Measurements from ENCODE around the gene RPP40.
"Not testable (repeated sequence)": the region's sequence is repeated elsewhere in the genome, so short reads cannot be mapped to it uniquely, and the experiment has no call there.

RPP40 gene

DNA sequence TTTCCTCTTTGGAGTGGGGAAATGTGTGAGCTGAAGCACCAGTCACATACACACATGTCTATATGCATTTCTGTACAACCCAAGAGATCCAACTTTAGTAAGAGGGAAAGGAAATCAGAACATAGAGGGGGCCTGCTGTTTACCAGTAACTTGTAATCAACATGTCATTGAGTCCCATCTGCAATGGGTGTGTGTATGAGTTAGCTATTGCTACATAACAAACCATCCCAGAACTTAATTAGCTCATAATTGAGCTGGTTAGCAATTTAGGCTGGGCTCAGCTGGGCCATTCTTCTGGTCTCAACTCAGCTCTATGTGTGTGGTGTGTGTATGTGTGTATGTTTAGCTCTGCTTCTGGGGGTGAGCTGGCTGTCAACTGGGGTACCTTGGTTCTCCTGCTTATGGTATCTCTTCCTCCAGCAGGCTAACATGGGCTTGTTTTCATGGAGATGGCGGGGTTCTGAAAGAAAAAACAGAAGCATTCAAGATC, 10.3 kb upstream of the RPP40 start:
- no peak for DNase-seq (ENCODE audit: low spot score)

DNA sequence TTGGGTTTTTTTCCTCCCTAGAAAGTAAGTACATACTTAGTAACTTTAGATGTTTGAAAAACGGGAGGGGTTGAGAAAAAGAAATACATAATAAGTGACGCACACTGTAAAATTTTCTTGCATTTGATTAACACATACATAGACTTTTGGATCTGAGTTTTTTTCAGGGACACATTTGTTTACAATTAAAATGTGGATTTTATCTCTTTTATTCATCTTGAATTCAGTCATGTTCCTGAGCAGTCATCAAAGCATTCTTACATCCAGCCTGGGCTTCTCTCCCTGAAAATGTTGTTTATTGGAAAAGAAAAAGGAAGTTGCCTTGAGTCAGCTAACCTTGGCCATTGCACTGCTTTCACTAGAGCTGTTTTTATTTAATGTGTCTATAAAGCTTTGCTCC, 8.7 kb upstream of the RPP40 start:
- DNase-seq (ENCODE audit: low spot score): no peak

DNA sequence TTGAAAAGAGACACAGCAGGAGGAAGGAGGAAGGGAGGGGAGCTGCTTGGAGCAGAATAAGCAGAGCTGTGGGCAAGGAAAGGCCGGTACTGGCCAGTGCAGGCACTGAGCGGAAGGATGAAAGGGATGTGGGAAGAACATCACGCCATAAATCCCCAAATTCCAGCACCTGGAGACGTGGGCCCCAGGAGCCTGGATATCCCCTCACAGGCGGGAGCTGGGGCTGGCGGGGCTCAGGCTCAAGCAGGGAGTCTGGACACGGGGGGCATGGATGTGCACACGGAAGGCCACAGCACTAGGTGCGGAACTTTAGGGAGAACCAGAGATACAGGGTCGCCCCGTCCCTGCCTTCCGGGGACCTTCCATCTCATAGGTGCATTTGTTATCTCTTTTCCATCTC, 7.5 kb upstream of the RPP40 start:
- DNase-seq (ENCODE audit: low spot score): no peak

DNA sequence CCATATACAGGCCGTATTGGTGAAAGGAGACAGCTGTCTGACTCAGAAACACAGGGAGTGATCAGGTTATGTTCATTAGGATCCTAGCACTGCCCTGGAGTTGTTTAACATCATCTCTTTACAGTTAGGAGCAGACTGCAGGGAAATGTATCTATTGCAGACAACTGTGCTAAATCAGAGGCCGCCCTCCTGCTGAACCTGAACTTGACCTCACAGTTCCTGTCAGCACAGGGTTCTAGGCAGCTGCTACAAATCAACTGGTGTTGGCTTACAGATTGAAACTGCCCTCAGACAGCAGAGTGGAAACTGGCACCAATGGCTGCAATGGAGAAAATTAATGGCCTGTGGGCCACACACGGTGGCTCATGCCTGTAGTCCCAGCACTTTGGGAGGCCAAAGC, 3.7 kb upstream of the RPP40 start:
- no peak for DNase-seq (ENCODE audit: low spot score)

DNA sequence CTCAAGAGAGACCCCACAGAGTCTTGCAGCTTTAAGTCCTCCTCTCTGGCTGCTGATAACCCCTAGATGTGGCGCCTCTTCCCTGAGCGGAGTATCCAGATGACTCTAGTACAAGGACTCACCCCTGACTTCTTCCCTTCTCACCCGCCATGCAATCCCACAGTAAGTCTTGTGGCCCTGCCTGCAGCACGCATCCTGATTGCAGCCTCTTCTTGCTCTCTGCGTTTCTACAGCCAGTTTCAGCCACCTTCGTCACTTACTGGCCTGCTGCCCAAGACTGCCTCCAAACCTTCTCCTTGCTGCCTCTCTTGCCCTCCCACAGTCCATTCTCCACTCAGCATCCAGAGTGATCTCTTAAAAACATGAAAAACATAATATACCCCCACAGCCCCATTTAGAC, 2.4 kb upstream of the RPP40 start:
- no peak for DNase-seq (ENCODE audit: low spot score)

DNA sequence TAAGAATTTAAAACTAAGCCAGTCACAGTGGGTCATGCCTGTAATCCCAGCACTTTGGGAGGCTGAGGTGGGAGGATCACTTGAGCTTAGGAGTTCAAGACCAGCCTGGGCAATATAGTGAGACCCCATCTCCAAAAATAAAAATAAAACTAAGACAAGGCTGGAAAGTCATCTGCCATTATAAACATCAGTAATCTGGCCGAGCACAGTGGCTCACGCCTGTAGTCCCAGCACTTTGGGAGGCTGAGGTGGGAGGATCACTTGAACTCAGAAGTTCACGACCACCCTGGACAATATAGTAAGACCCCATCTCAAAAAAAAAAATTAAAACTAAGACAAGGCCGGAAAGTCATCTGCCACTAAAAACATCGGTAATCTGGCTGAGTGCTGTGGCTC, 1.2 kb upstream of the RPP40 start:
- not testable (repeated sequence) for DNase-seq (ENCODE audit: low spot score)

DNA sequence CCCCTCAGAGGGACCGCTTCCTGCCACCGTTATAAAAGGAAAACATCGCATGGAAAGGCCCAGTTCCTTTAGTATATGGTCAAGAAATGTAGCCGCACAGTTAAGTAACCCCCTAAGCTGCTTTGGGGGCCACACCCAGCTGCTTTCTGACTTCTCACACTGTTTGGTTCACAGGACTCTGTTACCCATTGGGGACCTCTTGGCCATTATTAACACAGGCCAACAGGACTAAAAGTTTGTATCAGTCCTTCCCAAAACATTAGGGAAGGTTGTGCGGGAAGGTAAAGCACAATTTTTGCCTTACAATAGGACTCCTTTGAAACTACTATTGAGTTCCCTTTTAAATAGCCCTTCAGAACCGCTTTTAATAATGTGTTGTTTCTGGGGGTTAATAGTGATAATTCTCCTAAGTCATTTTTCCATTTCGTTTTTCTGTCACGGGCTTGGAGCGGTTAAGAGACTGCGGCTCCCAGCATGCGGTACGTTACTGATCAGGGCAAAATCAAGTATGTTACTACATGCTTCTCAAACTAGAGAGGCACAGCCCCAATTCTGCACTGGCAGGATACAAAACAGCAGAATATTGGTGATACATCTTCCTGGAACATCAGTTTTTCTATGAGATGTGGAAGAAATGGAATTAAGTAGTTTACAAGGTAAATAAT, 668 bp upstream of the RPP40 start:
- no peak for DNase-seq (ENCODE audit: low spot score)

DNA sequence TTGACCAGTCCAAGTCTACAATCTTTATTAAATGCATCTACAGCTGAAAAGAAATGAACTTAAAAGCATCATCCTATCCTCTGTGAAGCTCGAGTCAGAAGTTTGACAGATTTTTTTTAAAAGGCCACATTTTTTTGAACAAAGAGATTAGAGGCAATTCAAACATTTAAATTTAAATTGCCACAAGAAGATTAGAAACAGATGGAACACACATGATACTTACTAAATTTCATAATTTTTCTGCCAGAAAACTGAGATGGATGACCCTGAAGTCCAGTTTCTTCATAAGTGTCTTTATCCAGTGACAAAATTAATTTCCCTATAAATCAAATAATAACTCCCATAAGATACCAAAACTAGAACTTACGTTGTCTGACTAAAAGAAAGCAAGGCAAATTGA, 4.3 kb downstream of the RPP40 start:
- DNase-seq (ENCODE audit: low spot score): no peak

DNA sequence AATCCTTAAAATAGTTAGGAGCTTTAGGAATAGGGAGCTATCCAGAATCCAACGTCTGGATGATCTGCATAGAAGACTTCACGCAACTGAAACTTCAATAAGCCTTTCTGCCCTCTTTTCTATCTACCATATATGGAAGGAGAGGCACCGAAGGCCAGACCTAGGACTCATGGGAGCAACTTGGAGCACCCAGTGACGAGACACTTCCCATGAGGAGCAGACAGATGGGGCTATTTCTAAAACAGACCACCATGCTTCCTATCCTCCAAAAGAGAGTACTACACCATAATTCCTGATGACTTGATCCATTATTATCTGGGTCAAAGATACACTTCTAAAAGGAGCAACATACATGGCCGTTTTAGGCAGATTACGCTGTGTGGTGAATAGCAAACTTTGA, 6.0 kb downstream of the RPP40 start:
- DNase-seq (ENCODE audit: low spot score): no peak

DNA sequence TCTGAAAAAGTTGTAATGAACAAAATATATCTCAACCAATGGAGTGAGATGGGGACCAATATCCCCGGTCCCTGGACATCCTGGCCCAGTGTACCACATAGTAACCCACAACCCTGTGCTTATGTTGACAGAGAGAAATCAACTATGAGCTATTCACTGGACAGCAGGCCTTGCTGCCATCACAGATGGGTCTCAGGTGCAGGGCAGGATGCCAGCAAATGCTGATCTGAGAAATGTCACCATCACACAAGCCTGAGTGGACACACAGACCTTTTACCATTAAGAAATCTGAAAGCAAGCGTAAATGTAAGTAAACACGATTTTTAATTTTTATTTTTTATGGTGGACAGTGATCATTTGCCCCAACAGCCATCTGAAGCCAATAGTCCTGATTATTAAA, 9.1 kb downstream of the RPP40 start:
- no peak for DNase-seq (ENCODE audit: low spot score)

DNA sequence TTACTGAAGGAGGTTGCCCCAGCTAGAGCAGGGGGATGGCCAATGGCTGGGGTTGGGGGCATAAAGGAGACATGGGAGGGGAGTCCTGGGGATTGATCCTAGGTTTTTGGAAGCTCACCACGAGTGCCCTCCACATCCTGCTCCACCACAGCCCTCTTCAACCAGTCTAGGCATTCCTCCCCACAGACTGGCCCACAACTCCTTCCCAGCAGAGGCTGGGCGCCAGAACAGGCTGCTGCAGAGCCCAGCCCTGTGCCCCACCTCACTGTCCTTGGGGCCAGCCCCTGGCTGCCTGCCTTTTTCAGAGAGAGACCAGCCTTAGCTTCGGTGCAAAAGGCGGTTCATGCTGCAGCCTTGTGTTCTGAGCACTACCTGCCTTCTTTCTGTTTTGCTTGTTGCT, 16.4 kb downstream of the RPP40 start:
- no peak for DNase-seq (ENCODE audit: low spot score)

DNA sequence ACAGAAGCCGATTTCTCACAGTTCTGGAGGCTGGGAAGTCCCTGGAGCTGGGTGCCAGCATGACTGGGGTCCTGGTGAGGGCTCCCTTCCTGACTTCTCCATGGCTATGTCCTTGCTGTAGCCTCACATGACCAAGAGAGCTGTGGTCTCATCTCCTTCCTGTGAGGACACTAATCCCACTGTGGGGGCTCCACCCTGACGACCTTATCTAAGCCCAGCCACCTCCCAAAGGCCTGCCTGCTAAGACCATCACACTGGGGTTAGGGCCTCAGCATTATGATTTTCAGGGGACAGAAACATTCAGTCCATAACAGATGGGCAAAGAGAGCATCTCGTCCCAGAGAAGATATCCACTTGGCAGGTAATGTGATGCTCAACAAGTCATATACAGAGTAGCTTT, 16.8 kb downstream of the RPP40 start:
- no peak for DNase-seq (ENCODE audit: low spot score)

DNA sequence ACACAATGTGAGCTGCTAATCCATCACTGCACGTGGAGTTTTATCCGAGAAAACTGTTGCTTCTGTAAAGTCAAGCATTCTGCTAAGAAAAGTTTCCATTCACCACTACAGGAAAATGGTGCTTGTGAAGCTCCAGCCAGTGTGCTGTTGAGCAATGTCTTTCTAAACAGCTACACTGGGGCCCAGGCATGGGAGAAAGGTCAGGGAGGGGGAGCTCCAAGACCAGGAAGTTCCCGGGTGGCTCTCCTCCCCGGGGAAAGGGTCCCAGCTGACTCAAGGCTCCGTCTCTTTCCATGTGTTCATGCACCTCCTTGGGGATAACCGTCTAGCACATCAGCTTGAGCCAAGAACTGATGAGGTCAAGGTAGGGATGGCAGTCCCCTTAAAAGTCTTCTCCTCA, 20.5 kb downstream of the RPP40 start:
- no peak for DNase-seq (ENCODE audit: low spot score)

DNA sequence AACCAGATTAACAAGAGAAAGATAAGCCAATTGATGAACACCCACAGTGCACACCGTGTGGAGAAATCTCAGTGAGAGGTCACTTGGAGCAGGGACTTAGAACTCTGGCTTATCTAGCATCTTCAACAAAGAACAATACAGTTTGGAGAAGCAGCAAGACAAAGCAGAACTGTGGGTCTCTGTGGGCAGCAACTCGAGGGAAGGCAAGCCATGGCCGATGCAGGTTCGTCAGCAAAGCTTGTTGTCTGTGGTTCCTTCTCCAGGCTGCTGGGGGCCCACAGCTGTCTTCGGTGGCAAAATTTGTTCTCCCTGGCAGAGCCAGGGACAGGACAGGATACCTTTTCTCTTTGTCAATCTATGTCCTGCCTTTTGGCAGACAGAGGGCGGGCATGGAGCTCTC, 22.1 kb downstream of the RPP40 start:
- no peak for DNase-seq (ENCODE audit: low spot score)

DNA sequence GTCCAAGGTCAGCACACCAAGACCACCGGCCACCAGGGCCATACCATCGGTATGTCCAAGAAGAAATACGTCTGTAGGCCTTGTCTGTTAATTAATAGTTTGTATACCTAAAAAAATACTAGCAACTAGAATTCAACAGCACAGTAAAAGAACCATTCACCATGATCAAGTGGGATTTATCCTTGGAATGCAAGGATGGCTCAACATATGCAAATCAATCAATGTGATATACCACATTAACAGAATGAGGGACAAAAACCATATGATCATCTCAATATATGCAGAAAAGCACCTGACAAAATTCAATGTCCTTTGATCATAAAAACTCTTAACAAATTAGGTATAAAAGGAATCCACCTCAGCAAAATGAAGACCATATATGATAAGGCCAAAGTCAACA, 24.4 kb downstream of the RPP40 start:
- no peak for DNase-seq (ENCODE audit: low spot score)

DNA sequence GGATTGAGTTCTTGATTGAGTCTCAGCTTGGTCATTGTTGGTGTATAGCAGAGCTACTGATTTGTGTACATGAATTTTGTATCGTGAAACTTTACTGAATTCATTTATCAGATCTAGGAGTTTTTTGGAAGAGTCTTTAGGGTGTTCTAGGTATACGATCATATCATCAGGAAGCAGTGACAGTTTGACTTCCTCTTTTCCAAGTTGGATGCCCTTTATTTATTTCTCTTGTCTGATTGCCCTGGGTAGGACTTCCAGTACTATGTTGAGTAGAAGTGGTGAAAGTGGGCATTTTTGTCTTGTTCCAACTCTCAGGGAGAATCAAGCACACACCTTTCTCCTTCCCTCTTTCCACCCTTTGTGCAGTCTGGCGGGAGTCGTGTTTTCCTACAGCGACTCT, 26.4 kb downstream of the RPP40 start:
- DNase-seq (ENCODE audit: low spot score): no peak

DNA sequence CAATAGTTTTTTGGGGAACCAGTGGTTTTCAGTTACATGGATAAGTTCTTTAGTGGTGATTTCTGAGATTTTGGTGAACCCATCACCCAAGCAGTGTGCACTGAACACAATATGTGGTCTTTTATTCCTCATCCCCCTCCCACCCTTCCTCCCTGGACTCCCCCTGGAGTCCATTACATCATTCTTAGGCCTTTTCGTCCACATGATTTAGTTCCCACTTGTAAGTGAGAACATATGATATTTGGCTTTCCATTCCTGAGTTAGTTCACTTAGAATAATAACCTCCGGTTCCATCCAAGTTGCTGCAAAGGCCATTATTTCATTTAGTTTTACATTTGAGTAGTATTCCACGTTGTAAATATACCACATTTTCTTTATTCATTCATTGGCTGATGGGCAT, 28.3 kb downstream of the RPP40 start:
- no peak for DNase-seq (ENCODE audit: low spot score)

DNA sequence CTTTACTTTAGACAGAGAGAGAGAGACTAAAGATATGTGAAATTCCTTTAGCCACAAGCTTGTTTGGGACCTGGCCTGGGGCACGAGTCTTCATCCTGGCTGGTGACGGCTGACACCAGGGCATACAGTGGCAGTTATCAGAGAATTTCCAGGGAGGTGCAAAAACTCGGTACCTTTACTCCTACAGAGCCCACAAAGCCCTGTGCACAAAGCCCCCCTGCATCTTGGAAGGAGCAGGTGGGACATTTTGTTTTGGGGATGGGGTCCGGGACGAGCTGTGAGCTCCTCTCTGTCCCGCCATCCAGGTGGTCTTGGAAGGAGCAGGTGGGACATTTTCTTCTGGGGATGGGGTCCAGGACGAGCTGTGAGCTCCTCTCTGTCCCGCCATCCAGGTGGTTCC, 28.9 kb downstream of the RPP40 start:
- DNase-seq (ENCODE audit: low spot score): no peak

DNA sequence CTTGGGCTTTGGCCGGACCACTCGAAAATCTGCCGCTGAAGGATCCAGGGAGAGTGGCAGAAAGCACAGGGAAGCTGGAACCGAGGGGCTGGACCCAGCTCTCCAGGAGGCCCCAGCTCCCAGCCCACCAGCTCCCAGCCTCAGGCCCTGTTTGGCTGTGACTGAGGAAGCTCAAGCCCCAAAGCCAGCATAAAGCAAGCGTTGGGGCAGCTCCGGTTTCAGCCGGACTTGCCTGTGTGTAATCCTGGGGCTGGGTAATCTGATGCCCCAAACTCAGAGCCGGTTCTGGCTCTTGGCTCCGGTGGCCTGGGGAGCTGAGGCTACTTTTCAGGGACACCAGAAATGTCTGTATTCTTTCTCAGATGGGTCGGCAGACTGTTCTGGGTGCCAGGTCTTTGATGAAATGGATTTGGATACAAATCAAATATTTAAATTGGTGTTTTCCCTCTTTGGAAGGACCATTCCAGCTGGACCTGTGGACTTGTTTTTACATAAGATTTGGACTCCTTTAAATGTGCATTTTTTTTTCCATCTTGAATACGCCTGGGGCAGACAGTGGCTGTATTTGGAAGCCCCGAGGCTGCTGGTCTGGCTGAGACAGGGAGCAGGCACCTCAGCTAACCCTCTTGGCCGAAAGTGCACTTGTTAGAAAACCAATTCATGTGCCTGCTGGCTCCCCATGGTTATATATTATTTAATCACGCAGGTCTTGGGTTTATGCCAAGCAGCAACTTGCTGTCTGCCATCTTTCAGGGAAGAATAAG, 29.7 kb downstream of the RPP40 start:
- DNase-seq (ENCODE audit: low spot score): peak; percentile 84

DNA sequence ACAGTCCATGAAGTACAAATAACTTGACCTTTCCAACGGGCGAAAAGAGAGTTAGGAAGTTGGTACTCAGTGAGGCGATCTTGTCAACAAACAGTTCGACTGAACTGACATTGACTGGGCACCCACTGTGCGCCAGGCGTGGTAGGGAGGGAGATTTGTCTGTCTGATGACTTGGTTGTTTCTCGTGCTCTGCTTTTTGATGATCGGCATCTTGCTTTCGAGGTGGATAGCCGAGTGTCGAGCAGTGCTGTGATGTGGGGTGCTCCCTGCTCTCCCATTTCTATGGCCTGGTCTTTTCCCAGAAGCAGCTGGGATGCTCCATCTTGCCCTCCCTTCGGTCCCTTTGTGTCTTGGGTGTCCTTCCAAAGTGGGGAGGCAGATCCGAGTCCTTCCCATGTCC, 30.4 kb downstream of the RPP40 start:
- DNase-seq (ENCODE audit: low spot score): no peak

DNA sequence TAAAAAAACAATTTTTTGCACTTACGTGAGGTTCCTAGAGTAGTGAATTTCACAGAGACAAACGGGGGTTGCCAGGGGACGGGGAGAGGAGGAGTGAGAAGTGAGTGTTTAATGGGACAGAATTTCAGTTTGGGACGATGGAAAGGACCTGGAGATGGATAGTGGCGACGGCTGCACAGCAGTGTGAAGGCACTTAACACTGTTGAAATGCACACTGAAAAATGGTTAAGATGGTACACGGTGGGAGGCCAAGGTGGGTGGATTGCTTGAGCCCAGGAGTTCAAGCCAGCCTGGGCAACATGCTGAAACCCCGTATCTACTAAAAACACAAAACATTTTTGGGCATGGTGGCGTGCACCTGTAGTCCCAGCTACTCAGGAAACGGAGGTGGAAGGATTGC, 31.4 kb downstream of the RPP40 start:
- no peak for DNase-seq (ENCODE audit: low spot score)

DNA sequence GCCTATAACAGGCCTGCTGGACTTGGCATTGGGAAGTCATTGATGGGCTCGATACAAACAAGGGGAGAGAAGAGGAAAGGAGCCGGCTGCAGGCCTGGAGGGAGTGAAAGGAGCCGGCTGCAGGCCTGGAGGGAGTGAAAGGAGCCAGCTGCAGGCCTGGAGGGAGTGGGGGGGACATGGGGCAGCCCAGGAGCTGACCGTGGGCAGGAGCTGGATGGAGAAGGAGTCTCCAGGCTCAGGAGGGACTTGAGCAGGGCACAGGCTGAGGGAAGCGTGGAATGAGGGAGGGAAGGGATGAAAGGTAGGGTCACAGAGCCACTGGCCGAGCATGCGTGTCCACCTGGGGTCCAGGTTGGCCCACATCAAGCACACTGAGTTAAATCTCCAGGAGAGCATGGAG, 32.0 kb downstream of the RPP40 start:
- DNase-seq (ENCODE audit: low spot score): no peak

DNA sequence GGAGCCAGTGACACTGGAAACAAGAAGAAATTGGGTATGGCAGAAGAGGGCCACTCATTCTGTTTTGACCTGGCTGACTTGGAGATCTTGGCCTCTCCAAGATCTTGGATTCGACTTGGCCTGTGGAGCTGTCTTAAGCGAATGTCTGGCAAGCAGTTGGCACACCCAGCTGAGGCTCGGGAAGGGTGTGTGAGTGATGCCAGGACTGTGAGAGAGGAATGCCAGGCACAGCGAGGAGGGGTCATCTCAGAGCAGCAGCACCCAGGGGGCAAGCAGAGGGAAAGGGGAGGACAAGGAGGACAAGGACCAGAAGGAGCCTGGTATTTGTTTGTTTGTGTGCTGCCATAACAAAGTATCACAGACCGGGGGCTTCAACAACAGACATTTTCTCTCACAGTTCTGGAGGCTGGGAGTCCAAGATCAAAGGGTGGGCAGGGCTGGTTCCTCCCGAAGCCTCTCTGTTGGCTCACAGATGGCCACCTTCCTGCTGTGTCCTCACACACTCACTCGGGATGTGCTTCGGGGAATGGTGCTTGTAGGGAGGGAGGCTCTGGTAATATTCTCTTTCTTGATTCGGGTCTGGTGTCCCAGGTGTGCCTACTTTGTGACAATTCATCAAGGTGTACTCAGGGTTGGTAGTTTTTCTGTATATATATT, 33.0 kb downstream of the RPP40 start:
- no peak for DNase-seq (ENCODE audit: low spot score)
